CD4-positive, CD25-positive, alpha-beta regulatory T cell (primary cell): ENCODE measurements around the gene ARL4D. TPM values are rescaled to one million over a fixed set of nuclear protein-coding genes. Genes with fewer than 3 reads are reported as not detected.

Source experiments
- ATAC-seq, 2 donors: fragments of 150-1000 bp; cut with Tn5 transposase; one replicate each; pipeline ENCODE4 v1.10.0; 2021; ENCODE audit warnings: low read depth in 2 of 2, moderate number of reproducible peaks in 2 of 2, moderate library complexity in 1 of 2
- DNase-seq, 3 donors: peaks; one replicate each; pipeline versions ENCODE4 v3.0.0 to v3.0.0-alpha.2; 2012 to 2022; ENCODE audit warnings: mixed read lengths in 1 of 3
- H3K27ac ChIP-seq: one replicate; pipeline ENCODE4 v1.7.0; 2013; ENCODE audit warnings: mild to moderate bottlenecking, low read length; ENCODE audit not compliant: insufficient read depth, poor library complexity, severe bottlenecking
- H3K27me3 ChIP-seq: one replicate; pipeline ENCODE4 v1.7.0; 2013; ENCODE audit warnings: low read length; ENCODE audit not compliant: control insufficient read depth, insufficient read depth
- H3K36me3 ChIP-seq: one replicate; pipeline ENCODE4 v1.7.0; 2013; ENCODE audit warnings: mild to moderate bottlenecking, low read length, moderate library complexity; ENCODE audit not compliant: control insufficient read depth, insufficient read depth
- H3K4me1 ChIP-seq: 2 replicates; pipeline ENCODE4 v1.7.0; 2013; ENCODE audit warnings: mild to moderate bottlenecking, low read length; ENCODE audit not compliant: insufficient read depth, control insufficient read depth, poor library complexity, severe bottlenecking
- H3K4me3 ChIP-seq: one replicate; pipeline ENCODE4 v1.7.0; 2013; ENCODE audit warnings: low read depth, mild to moderate bottlenecking, low read length, moderate library complexity
- H3K9me3 ChIP-seq, 2 experiments: 1 replicate in 1 of 2; 2 replicates in 1 of 2; pipeline ENCODE4 v1.7.0; 2013; ENCODE audit warnings: low read length in 2 of 2, mild to moderate bottlenecking in 1 of 2, moderate library complexity in 1 of 2; ENCODE audit not compliant: control insufficient read depth in 2 of 2
- H3K27ac Mint-ChIP-seq, 3 donors: one replicate each; pipeline ENCODE4 v1.8.0; 2020 to 2022; ENCODE audit warnings: mild to moderate bottlenecking in 3 of 3, mixed read lengths in 3 of 3, moderate library complexity in 2 of 3
- H3K27me3 Mint-ChIP-seq: one replicate; pipeline ENCODE4 v1.8.0; 2022; ENCODE audit warnings: mild to moderate bottlenecking, mixed read lengths
- H3K36me3 Mint-ChIP-seq: one replicate; pipeline ENCODE4 v1.8.0; 2020; ENCODE audit warnings: mixed read lengths
- H3K4me1 Mint-ChIP-seq, 4 donors: one replicate each; pipeline ENCODE4 v1.8.0; 2020 to 2022; ENCODE audit warnings: mixed read lengths in 4 of 4, mild to moderate bottlenecking in 1 of 4
- H3K4me3 Mint-ChIP-seq, 4 donors: one replicate each; pipeline ENCODE4 v1.8.0; 2020 to 2022; ENCODE audit warnings: mild to moderate bottlenecking in 4 of 4, mixed read lengths in 4 of 4, moderate library complexity in 3 of 4
- H3K9me3 Mint-ChIP-seq, 7 donors: one replicate each; pipeline ENCODE4 v1.8.0; 2020 to 2022; ENCODE audit warnings: mixed read lengths in 7 of 7, mild to moderate bottlenecking in 3 of 7, moderate library complexity in 2 of 7
- polyA plus RNA-seq, 4 donors: library from polyadenylated mRNA; unstranded; fragments of 300-500 nt; fragmentation: Illumina TruSeq; gene quantifications; one replicate each; pipeline ENCODE4 v1.2.3, GENCODE V29; 2021
- total RNA-seq: library from RNA; stranded (reverse); gene quantifications from one replicate; pipeline ENCODE4 v1.2.3, GENCODE V29; 2022

ARL4D gene
- total and polyA plus RNA-seq, 5 donors from 2014 or later = 1.3 to 4.1 (median 1.7) TPM

GRCh38 chr17:43448720-43449469 lies 50.1 kb downstream of the ARL4D start:
- H3K27ac Mint-ChIP-seq = no peak overlapping the region
- Histone ChIP-seq H3K9me3 (no peaks in the 10 kb centered on the region), H3K27ac (no peak overlapping the region), H3K4me3 (no peak overlapping the region), H3K36me3 (no peaks in the 10 kb centered on the region), H3K4me1 (no peaks in the 10 kb centered on the region), H3K27me3 (peaks cover 5% of the 10 kb centered on the region)
- peaks cover 0 to 2% (median 0%) of the 10 kb centered on the region in 7 donors for H3K9me3 Mint-ChIP-seq
- ATAC-seq (no peak), DNase-seq (no peak)
- H3K27me3 Mint-ChIP-seq = peaks cover 18% of the 10 kb centered on the region
- no peaks in the 10 kb centered on the region for H3K36me3 Mint-ChIP-seq
- no peaks in the 10 kb centered on the region for H3K4me1 Mint-ChIP-seq
- H3K4me3 Mint-ChIP-seq = no peak overlapping the region

DNA sequence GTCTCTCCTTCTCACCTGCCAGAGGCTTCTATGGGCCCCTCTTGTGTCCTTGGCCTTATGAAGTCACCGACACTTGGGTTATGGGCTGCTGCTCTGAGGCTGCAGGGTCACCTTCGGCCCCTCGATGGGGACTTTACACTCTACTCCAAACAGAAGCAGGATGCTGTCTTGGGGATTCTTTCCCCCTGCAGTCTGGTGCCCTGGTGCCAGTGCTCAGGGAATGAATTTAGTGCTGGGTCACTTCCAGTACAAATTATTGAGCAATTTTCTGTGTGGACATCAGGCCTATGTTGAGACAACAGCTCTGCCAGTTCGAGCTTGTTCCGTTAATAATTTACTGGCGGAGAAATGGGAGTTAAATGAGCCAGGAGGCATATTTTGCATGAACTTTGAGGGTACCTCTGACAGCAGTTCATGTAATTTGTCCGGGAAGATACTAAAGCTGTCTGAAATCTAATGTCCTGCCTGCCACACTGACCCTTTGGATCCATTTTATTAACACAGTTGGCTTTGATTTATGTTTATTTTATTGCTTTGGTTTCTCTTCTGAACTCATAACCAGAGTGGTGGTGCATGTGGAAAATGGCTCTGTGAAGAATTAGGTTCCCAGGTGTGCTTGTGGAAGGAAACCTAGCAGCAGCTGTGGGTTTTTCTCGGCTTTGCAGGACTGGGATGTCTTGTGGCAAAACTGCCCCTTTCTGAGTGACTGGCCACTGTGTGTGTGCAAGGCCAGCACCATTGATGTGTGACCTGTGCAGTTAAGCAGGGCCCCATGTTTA lies 50.9 kb downstream of the ARL4D start:
- H3K4me1 ChIP-seq = no peaks in the 10 kb centered on the region
- H3K27me3 Mint-ChIP-seq = peaks cover 18% of the 10 kb centered on the region

More for the DNA sequence above, 50.9 kb downstream of the ARL4D start:
- H3K36me3 Mint-ChIP-seq = no peaks in the 10 kb centered on the region
- ATAC-seq (no peak), DNase-seq (no peak)
- H3K9me3 ChIP-seq = no peaks in the 10 kb centered on the region
- H3K4me3 ChIP-seq = no peak overlapping the region
- H3K36me3 ChIP-seq = no peaks in the 10 kb centered on the region
- H3K4me3 Mint-ChIP-seq = no peak overlapping the region
- H3K27me3 ChIP-seq = peaks cover 3% of the 10 kb centered on the region
- peaks cover 0 to 2% (median 0%) of the 10 kb centered on the region in 7 donors for H3K9me3 Mint-ChIP-seq
- no peak overlapping the region for H3K27ac Mint-ChIP-seq
- no peaks in the 10 kb centered on the region for H3K4me1 Mint-ChIP-seq
- no peak overlapping the region for H3K27ac ChIP-seq

Other genes starting within 250 kb of the ARL4D start
- 65.0 TPM for gene NBR1, start 227.8 kb upstream of the ARL4D start, total RNA-seq
- 100 to 1,000 TPM in 2 of 4 donors, 10 to 100 TPM in 2; 93.6 to 104 (median 97.3) TPM for gene NBR1, start 227.8 kb upstream of the ARL4D start, polyA plus RNA-seq
- gene TMEM106A, start 187.1 kb upstream of the ARL4D start, total RNA-seq = 12.9 TPM
- 1 to 10 TPM; 1.3 to 3.3 (median 1.9) TPM for gene TMEM106A, start 187.1 kb upstream of the ARL4D start, polyA plus RNA-seq
- not detected for gene CCDC200, start 170.4 kb upstream of the ARL4D start, total RNA-seq
- not detected for gene CCDC200, start 170.4 kb upstream of the ARL4D start, polyA plus RNA-seq
- gene RNU2-1, start 165.0 kb upstream of the ARL4D start, total RNA-seq = 4,537 TPM
- not detected for gene RNU2-1, start 165.0 kb upstream of the ARL4D start, polyA plus RNA-seq
- gene DHX8, start 85.0 kb downstream of the ARL4D start, total RNA-seq = 129 TPM
- gene DHX8, start 85.0 kb downstream of the ARL4D start, polyA plus RNA-seq = 10 to 100 TPM; 19.8 to 35.1 (median 25.1) TPM
- not detected for gene ETV4, start 147.3 kb downstream of the ARL4D start, total RNA-seq
- not detected for gene ETV4, start 147.3 kb downstream of the ARL4D start, polyA plus RNA-seq